MCF 10A (cell line): ENCODE results near the gene HFM1. TPM values are rescaled to one million over a fixed set of nuclear protein-coding genes. Genes with fewer than 3 reads are reported as not detected.
"Not testable (repeated sequence)": the region's sequence is repeated elsewhere in the genome, so short reads cannot be mapped to it uniquely, and the experiment has no call there.

Experiments used
- BruUV-seq: library from RNA; stranded (reverse); fragments of 400-500 nt; replicated peaks from 2 replicates; lab custom pipeline; 2021; lab: Mats Ljungman, UMichigan
- CTCF ChIA-PET: fragments of 300-600 bp; sonication (Branson Sonifier 250); formaldehyde crosslinking; extraction: SDS; loops from one replicate; lab custom pipeline; 2021; ENCODE audit warnings: antibody characterized with exemption, inconsistent platforms; lab: Yijun Ruan, JAX
- POLR2A ChIA-PET: fragments of 300-600, 350-650 bp; sonication (Branson Sonifier 250); formaldehyde crosslinking; extraction: SDS; loops from one replicate; lab custom pipeline; 2020; ENCODE audit warnings: antibody characterized with exemption, inconsistent platforms; lab: Yijun Ruan, JAX
- DNase-seq: peaks from one replicate; pipeline ENCODE4 v3.0.0-alpha.2; 2018; ENCODE audit not compliant: unreplicated experiment
- H3K27ac Mint-ChIP-seq: one replicate; pipeline ENCODE4 v1.8.0; 2022; ENCODE audit warnings: mild to moderate bottlenecking, low read depth, mixed read lengths; ENCODE audit not compliant: unreplicated experiment
- H3K27me3 Mint-ChIP-seq: one replicate; pipeline ENCODE4 v1.8.0; 2022; ENCODE audit warnings: mixed read lengths; ENCODE audit not compliant: insufficient read depth, unreplicated experiment
- H3K36me3 Mint-ChIP-seq: one replicate; pipeline ENCODE4 v1.8.0; 2022; ENCODE audit warnings: mild to moderate bottlenecking, moderate library complexity, mixed read lengths; ENCODE audit not compliant: insufficient read depth, unreplicated experiment
- H3K4me1 Mint-ChIP-seq: one replicate; pipeline ENCODE4 v1.8.0; 2022; ENCODE audit warnings: mixed read lengths; ENCODE audit not compliant: insufficient read depth, unreplicated experiment
- H3K4me3 Mint-ChIP-seq: one replicate; pipeline ENCODE4 v1.8.0; 2022; ENCODE audit warnings: mild to moderate bottlenecking, moderate library complexity, mixed read lengths; ENCODE audit not compliant: unreplicated experiment
- H3K9me3 Mint-ChIP-seq: one replicate; pipeline ENCODE4 v1.8.0; 2022; ENCODE audit warnings: mixed read lengths; ENCODE audit not compliant: unreplicated experiment
- CTCF ChIP-seq: fragments of 200-600 bp; IDR thresholded peaks from one replicate; pipeline ENCODE4 v1.8.0; 2022; ENCODE audit warnings: antibody characterized with exemption, mild to moderate bottlenecking; ENCODE audit not compliant: unreplicated experiment
- intact Hi-C: fragments of 100-400 bp; cut with micrococcal nuclease; formaldehyde crosslinking; loops from 2 replicates; pipeline ENCODE4 v1.14.1; 2022
- total RNA-seq: library from RNA; stranded (reverse); gene quantifications from 2 replicates; pipeline ENCODE4 v1.2.3, GENCODE V29; 2022

Gene HFM1
- total RNA-seq, 1 experiment from 2014 or later: not detected

DNA sequence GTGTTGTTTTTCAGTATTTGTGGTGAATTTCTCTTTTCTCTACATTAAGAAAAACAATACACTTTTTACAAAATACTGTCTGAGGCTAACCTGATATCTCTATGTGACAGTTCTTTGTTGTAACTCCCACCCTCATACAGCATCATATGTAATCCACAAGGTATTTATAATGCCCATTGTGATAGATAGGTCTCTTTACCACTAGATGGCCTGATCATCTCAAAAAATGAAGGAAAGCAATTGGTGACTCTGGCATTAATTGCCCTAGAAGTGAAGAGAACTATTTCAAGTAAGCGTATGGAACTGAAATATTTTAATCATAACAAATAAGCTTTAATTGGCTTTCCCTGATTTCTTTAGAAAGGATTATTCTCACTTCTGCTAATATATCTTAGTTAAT, 36.2 kb upstream of the HFM1 start:
- CTCF ChIA-PET: interaction anchor here (0.6 to 3.2 kb wide), 12 partner anchors 12 to 861 kb away, joined by 3 to 9 read pairs (median 5); partner anchors contain the start of gene CDC7
- DNase-seq: peak; percentile 32

DNA sequence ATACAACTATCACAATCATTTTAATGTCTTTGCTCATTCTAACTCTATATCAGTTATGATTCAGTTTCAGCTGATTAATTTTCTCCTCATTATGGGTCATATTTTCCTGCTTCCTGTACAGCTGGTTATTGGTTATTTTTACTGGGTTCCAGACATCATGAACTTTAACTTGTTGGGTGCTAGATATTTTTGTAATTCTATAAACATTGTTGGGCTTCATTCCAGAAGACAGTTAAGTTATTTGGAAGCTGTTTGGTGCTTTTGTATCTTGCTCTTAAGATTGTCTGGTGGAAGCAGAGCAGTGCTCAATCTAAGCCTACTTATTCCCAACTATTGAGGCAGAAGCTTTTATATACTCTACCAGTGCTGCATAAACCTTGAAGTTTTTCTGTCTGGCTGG, 34.4 kb upstream of the HFM1 start:
- H3K36me3 Mint-ChIP-seq: no peaks in the 10 kb centered on the region
- H3K27ac Mint-ChIP-seq: no peak overlapping the region
- TF ChIP-seq CTCF: no peak
- no peak overlapping the region for H3K4me3 Mint-ChIP-seq
- peaks cover 51% of the 10 kb centered on the region for H3K27me3 Mint-ChIP-seq
- H3K4me1 Mint-ChIP-seq: no peaks in the 10 kb centered on the region
- DNase-seq: no peak
- no TSS peak for BruUV-seq
- intact Hi-C loops: no loop called here
- CTCF ChIA-PET: interaction anchor here (1.5 to 3.2 kb wide), 2 partner anchors 63 to 74 kb away, joined by 5 to 9 read pairs; no protein-coding TSS in a partner anchor
- POLR2A ChIA-PET: no interaction called here
- H3K9me3 Mint-ChIP-seq: no peaks in the 10 kb centered on the region

More for the DNA sequence above, 36.2 kb upstream of the HFM1 start:
- H3K4me1 Mint-ChIP-seq: no peaks in the 10 kb centered on the region
- no peak overlapping the region for H3K4me3 Mint-ChIP-seq
- POLR2A ChIA-PET: no interaction called here
- H3K36me3 Mint-ChIP-seq: no peaks in the 10 kb centered on the region
- no TSS peak for BruUV-seq
- peak; percentile 8 for TF ChIP-seq CTCF
- intact Hi-C loops: loop anchor here (2.0 to 5.0 kb wide), 2 partner anchors 61 to 486 kb away; partner anchors contain the start of gene CDC7
- no peak overlapping the region for H3K27ac Mint-ChIP-seq
- H3K9me3 Mint-ChIP-seq: no peaks in the 10 kb centered on the region
- H3K27me3 Mint-ChIP-seq: peaks cover 63% of the 10 kb centered on the region

- H3K4me3 Mint-ChIP-seq: no peak overlapping the region
- peaks cover 53% of the 10 kb centered on the region for H3K27me3 Mint-ChIP-seq
- ChIA-PET CTCF (interaction anchor here (0.6 to 1.2 kb wide), 4 partner anchors 13 to 261 kb away, joined by 3 to 6 read pairs (median 5); no protein-coding TSS in a partner anchor), POLR2A (no interaction called here)
- H3K27ac Mint-ChIP-seq: no peak overlapping the region
- no peak for DNase-seq
- H3K9me3 Mint-ChIP-seq: peaks cover 15% of the 10 kb centered on the region
- no peak for TF ChIP-seq CTCF
- no peaks in the 10 kb centered on the region for H3K36me3 Mint-ChIP-seq
- no TSS peak for BruUV-seq
- H3K4me1 Mint-ChIP-seq: peaks cover 4% of the 10 kb centered on the region
- intact Hi-C loops: no loop called here
Observed at GRCh38 chr1:91428182-91428798, 23.7 kb upstream of the HFM1 start.

GRCh38 chr1:91427741-91428140, 23.1 kb upstream of the HFM1 start:
- Mint-ChIP-seq H3K4me1 (peaks cover 4% of the 10 kb centered on the region), H3K27me3 (peaks cover 58% of the 10 kb centered on the region), H3K4me3 (no peak overlapping the region), H3K36me3 (no peaks in the 10 kb centered on the region), H3K9me3 (peaks cover 15% of the 10 kb centered on the region), H3K27ac (no peak overlapping the region)
- BruUV-seq: no TSS peak
- no peak for DNase-seq
- TF ChIP-seq CTCF: no peak
- CTCF ChIA-PET: interaction anchor here (0.7 to 1.0 kb wide), 2 partner anchors 21 to 261 kb away, joined by 3 to 4 read pairs; no protein-coding TSS in a partner anchor
- intact Hi-C loops: no loop called here
- POLR2A ChIA-PET: no interaction called here

DNA sequence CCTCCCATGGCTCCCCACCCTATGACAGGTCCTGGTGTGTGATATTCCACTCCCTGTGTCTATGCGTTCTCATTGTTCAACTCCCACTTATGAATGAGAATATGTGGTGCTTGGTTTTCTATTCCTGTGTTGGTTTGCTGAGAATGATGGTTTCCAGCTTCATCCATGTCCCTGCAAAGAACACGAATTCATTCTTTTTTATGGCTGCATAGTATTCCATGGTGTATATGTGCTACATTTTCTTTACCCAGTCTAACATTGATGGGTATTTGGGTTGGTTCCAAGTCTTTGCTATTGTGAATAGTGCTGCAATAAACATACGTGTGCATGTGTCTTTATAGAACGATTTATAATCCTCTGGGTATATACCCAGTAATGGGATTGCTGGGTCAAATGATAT, 17.9 kb upstream of the HFM1 start:
- POLR2A ChIA-PET, H3K36me3 Mint-ChIP-seq: not testable (repeated sequence)
- CTCF ChIA-PET: interaction anchor here (0.9 kb wide), 1 partner anchor 22 kb away, joined by 3 read pairs; no protein-coding TSS in a partner anchor

More for the DNA sequence above, 17.9 kb upstream of the HFM1 start:
- DNase-seq, H3K9me3 Mint-ChIP-seq, H3K27ac Mint-ChIP-seq, H3K4me3 Mint-ChIP-seq, H3K4me1 Mint-ChIP-seq, intact Hi-C loops, BruUV-seq: not testable (repeated sequence)
- peaks cover 95% of the 10 kb centered on the region for H3K27me3 Mint-ChIP-seq
